Left lung (tissue), 10 donors: ENCODE data around the gene GABRG2. TPM values are rescaled to one million over a fixed set of nuclear protein-coding genes. Genes with fewer than 3 reads are reported as not detected.

Experiments
- ATAC-seq: fragments of 200-7000 bp; cut with Tn5 transposase; one replicate; pipeline ENCODE4 v1.9.1; 2020; ENCODE audit warnings: moderate library complexity
- DNase-seq, 4 donors: peaks; one replicate each; pipeline ENCODE4 v3.0.0-alpha.2; 2013 to 2020
- H3K27ac ChIP-seq, 2 donors: fragments of 200-600 bp; sonication (generic) in 1 of 2; one replicate each; pipeline versions ENCODE4 v1.5.0 to v1.8.0; 2020 to 2021
- H3K27me3 ChIP-seq, 2 donors: fragments of 200-600 bp; sonication (generic) in 1 of 2; one replicate each; pipeline versions ENCODE4 v1.5.0 to v1.8.0; 2020 to 2021
- H3K36me3 ChIP-seq, 2 donors: fragments of 200-600 bp; sonication (generic) in 1 of 2; one replicate each; pipeline versions ENCODE4 v1.5.0 to v1.8.0; 2020 to 2021
- H3K4me1 ChIP-seq, 2 donors: fragments of 200-600 bp; one replicate each; pipeline ENCODE4 v1.8.0; 2021
- H3K4me3 ChIP-seq, 2 donors: fragments of 200-600 bp; sonication (generic) in 1 of 2; one replicate each; pipeline versions ENCODE4 v1.5.0 to v1.8.0; 2020 to 2021; ENCODE audit warnings: mild to moderate bottlenecking in 1 of 2
- H3K9me3 ChIP-seq, 2 donors: fragments of 200-600 bp; sonication (generic) in 1 of 2; one replicate each; pipeline versions ENCODE4 v1.5.0 to v1.8.0; 2020 to 2021
- CTCF ChIP-seq, 2 donors: fragments of 200-600 bp; sonication (generic) in 1 of 2; IDR thresholded peaks; one replicate each; pipeline versions ENCODE4 v1.5.0 to v1.8.0; 2021; ENCODE audit warnings: antibody characterized with exemption in 2 of 2
- intact Hi-C, 2 donors: fragments of 100-400 bp; cut with DNase I; formaldehyde crosslinking; loops; one replicate each; pipeline versions ENCODE4 v1.11.2 to v1.14.2; 2022
- polyA plus RNA-seq, 6 donors: library from polyadenylated mRNA; unstranded; fragments of 120-200 nt; gene quantifications; one replicate each; pipeline ENCODE4 v1.2.1, GENCODE V29; 2013; ENCODE audit not compliant: insufficient read length in 6 of 6
- total RNA-seq, 2 donors: library from RNA; stranded (reverse); fragmentation: NEBNext Ultra II Directional; extraction: Animal tissue kit (Norgen Biotek cat#: 25700); gene quantifications; one replicate each; pipeline ENCODE4 v1.2.1, GENCODE V29; 2021
- donor health status: DM: no; HTN: yes; CAD: no.
- donor health status: DM: no; HTN: no; CAD: no.

Gene GABRG2
- total and polyA plus RNA-seq, 8 donors = 0.07 to 0.76 (median 0.17) TPM; not detected in 1

- Histone ChIP-seq H3K9me3 (no peaks in the 10 kb centered on the region), H3K27me3 (no peaks in the 10 kb centered on the region), H3K27ac (no peak overlapping the region), H3K36me3 (no peaks in the 10 kb centered on the region), H3K4me1 (no peaks in the 10 kb centered on the region), H3K4me3 (no peak overlapping the region)
- intact Hi-C loops = no loop called here
- no peak for DNase-seq
- no peak for ATAC-seq
- TF ChIP-seq CTCF (IDR thresholded peaks at IDR 0.05) = no peak
Measured at GRCh38 chr5:162174358-162174974, 106.9 kb downstream of the GABRG2 start.

- Histone ChIP-seq H3K36me3 (no peaks in the 10 kb centered on the region), H3K9me3 (peaks cover 0 to 3% of the 10 kb centered on the region in 2 donors), H3K4me1 (no peaks in the 10 kb centered on the region), H3K4me3 (no peak overlapping the region), H3K27me3 (no peaks in the 10 kb centered on the region), H3K27ac (no peak overlapping the region)
- intact Hi-C loops = no loop called here
- no peak for TF ChIP-seq CTCF (IDR thresholded peaks at IDR 0.05)
- DNase-seq (no peak), ATAC-seq (no peak)
Measured at GRCh38 chr5:162187371-162187770, 119.8 kb downstream of the GABRG2 start.

DNA sequence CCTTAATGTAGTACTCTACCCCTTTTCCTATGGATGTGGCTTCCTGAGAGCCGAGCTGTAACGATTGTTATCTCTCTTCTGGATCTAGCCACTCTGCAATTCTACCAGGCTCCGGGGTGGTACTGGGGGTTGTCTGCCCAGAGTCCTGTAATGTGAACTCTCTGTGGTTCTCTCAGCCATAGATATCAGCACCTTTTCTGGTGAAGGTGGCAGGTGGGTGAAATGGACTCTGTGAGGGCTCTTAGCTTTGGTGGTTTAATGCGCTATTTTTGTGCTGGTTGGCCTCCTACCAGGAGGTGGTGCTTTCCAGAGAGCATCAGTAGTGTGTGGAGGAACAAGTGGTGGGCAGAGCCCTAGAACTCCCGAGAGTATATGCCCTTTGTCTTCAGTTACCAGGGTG is 122.1 kb downstream of the GABRG2 start:
- Histone ChIP-seq H3K9me3 (peaks cover 0 to 3% of the 10 kb centered on the region in 2 donors), H3K36me3 (no peaks in the 10 kb centered on the region), H3K4me1 (no peaks in the 10 kb centered on the region), H3K4me3 (no peak overlapping the region), H3K27ac (no peak overlapping the region), H3K27me3 (no peaks in the 10 kb centered on the region)
- no peak for TF ChIP-seq CTCF (IDR thresholded peaks at IDR 0.05)
- DNase-seq = no peak
- no peak for ATAC-seq
- intact Hi-C loops = no loop called here

GRCh38 chr5:162193012-162193411 is 125.4 kb downstream of the GABRG2 start:
- Histone ChIP-seq H3K27ac (no peak overlapping the region), H3K4me1 (no peaks in the 10 kb centered on the region), H3K36me3 (no peaks in the 10 kb centered on the region), H3K9me3 (peaks cover 0 to 3% of the 10 kb centered on the region in 2 donors), H3K27me3 (no peaks in the 10 kb centered on the region), H3K4me3 (no peak overlapping the region)
- DNase-seq (no peak), ATAC-seq (no peak)
- TF ChIP-seq CTCF (IDR thresholded peaks at IDR 0.05) = no peak
- intact Hi-C loops = no loop called here

- H3K4me1 ChIP-seq = no peaks in the 10 kb centered on the region
- intact Hi-C loops = no loop called here
- H3K4me3 ChIP-seq = no peak overlapping the region
- no peaks in the 10 kb centered on the region for H3K36me3 ChIP-seq
- no peak for TF ChIP-seq CTCF (IDR thresholded peaks at IDR 0.05)
- no peak overlapping the region for H3K27ac ChIP-seq
- ATAC-seq = no peak
- H3K9me3 ChIP-seq = no peaks in the 10 kb centered on the region
- no peak for DNase-seq
- no peaks in the 10 kb centered on the region for H3K27me3 ChIP-seq
Measured at GRCh38 chr5:162196351-162196750, 128.8 kb downstream of the GABRG2 start.
